HepG2 (cell line): ENCODE results near the gene CLDN15. TPM values are rescaled to one million over a fixed set of nuclear protein-coding genes. Genes with fewer than 3 reads are reported as not detected.

ENCODE experiments used
- ATF4 ChIP-seq, 2 experiments: fragments of 450-650 bp in 1 of 2; sonication (generic) in 1 of 2; formaldehyde crosslinking; IDR thresholded peaks; 2 replicates each; pipeline versions ENCODE4 v1.5.0 to v1.8.0; 2020 to 2022; ENCODE audit warnings: mild to moderate bottlenecking in 1 of 2, missing genetic modification reagents in 1 of 2
- CEBPG ChIP-seq: IDR thresholded peaks from 2 replicates; pipeline ENCODE4 v1.6.1; 2016
- CERS6 ChIP-seq: sonication (generic); formaldehyde crosslinking; IDR thresholded peaks from 2 replicates; pipeline ENCODE4 v1.5.0; 2020; ENCODE audit warnings: missing genetic modification reagents
- CHCHD3 ChIP-seq: sonication (generic); formaldehyde crosslinking; IDR thresholded peaks from 2 replicates; pipeline ENCODE4 v1.8.0; 2022; ENCODE audit warnings: mild to moderate bottlenecking, missing genetic modification reagents, moderate library complexity
- DZIP1 ChIP-seq: sonication (generic); formaldehyde crosslinking; IDR thresholded peaks from 2 replicates; pipeline ENCODE4 v1.5.0; 2020; ENCODE audit warnings: mild to moderate bottlenecking, missing genetic modification reagents
- MTA1 ChIP-seq: sonication (generic); formaldehyde crosslinking; IDR thresholded peaks from 2 replicates; pipeline ENCODE4 v1.4.0; 2020; ENCODE audit warnings: missing genetic modification reagents, mild to moderate bottlenecking, borderline replicate concordance
- TP53 ChIP-seq: sonication (generic); formaldehyde crosslinking; conservative IDR thresholded peaks from 2 replicates; pipeline ENCODE4 v1.4.0; 2020; ENCODE audit warnings: missing genetic modification reagents
- ZBED4 ChIP-seq: sonication (generic); formaldehyde crosslinking; IDR thresholded peaks from 2 replicates; pipeline ENCODE4 v1.4.0; 2020; ENCODE audit warnings: missing genetic modification reagents, borderline replicate concordance
- ZBTB46 ChIP-seq: sonication (generic); formaldehyde crosslinking; IDR thresholded peaks from 2 replicates; pipeline ENCODE4 v1.4.0; 2020; ENCODE audit warnings: mild to moderate bottlenecking, missing genetic modification reagents, borderline replicate concordance
- ZNF121 ChIP-seq: sonication (generic); formaldehyde crosslinking; IDR thresholded peaks from 2 replicates; pipeline ENCODE4 v1.5.0; 2020; ENCODE audit warnings: mild to moderate bottlenecking, missing genetic modification reagents
- ZNF24 ChIP-seq: fragments of 450-650 bp; IDR thresholded peaks from 2 replicates; pipeline ENCODE4 v1.6.1; 2017; ENCODE audit warnings: antibody characterized with exemption, mild to moderate bottlenecking
- ZNF263 ChIP-seq: sonication (generic); formaldehyde crosslinking; IDR thresholded peaks from 2 replicates; pipeline ENCODE4 v1.4.0; 2020; ENCODE audit warnings: missing genetic modification reagents
- ZNF570 ChIP-seq: sonication (generic); formaldehyde crosslinking; IDR thresholded peaks from 2 replicates; pipeline ENCODE4 v1.4.0; 2020; ENCODE audit warnings: mild to moderate bottlenecking, missing genetic modification reagents, borderline replicate concordance
- ZNF703 ChIP-seq: sonication (generic); formaldehyde crosslinking; IDR thresholded peaks from 2 replicates; pipeline ENCODE4 v1.5.1; 2020; ENCODE audit warnings: missing genetic modification reagents, mild to moderate bottlenecking, moderate library complexity, borderline replicate concordance
- ZNF704 ChIP-seq: sonication (generic); formaldehyde crosslinking; IDR thresholded peaks from 2 replicates; pipeline ENCODE4 v1.8.1; 2023; ENCODE audit warnings: mild to moderate bottlenecking, inconsistent platforms, moderate library complexity, missing genetic modification reagents, borderline replicate concordance
- polyA plus RNA-seq, 8 experiments: library from polyadenylated mRNA; depleted of rRNA in 3 of 8; stranded (reverse) in 7 of 8; unstranded in 1 of 8; fragments of >200 nt; fragmentation: Illumina TruSeq in 4 of 8; extraction: Trizol in 4 of 8; gene quantifications; 2 replicates each; pipeline versions ENCODE4 v1.2.1 to v1.2.3, GENCODE V29; 2011 to 2016; ENCODE audit warnings: low read depth in 4 of 8, missing spikeins in 1 of 8, mixed read lengths in 1 of 8; ENCODE audit not compliant: insufficient read depth in 1 of 8
- total RNA-seq, 5 experiments: library from RNA; depleted of rRNA; stranded (reverse); fragments of >200 nt; fragmentation: Illumina TruSeq; extraction: Trizol; gene quantifications; 2 replicates each; pipeline ENCODE4 v1.2.3, GENCODE V29; 2016; ENCODE audit warnings: low read depth in 1 of 5

Gene CLDN15
- total and polyA plus RNA-seq, 2 of the 13 experiments (the other 11 are each of a cell fraction or from before 2014, with no cell fraction given): 7.1 to 17.8 TPM

GRCh38 chr7:101251871-101252659 lies 14.5 kb upstream of the CLDN15 start (continued):
- TF ChIP-seq CERS6 (CRISPR knock-in tag): no peak
- no peak for TF ChIP-seq ZBTB46 (CRISPR knock-in tag)
- TF ChIP-seq ATF4 (CRISPR knock-in tag; IDR thresholded peaks at IDR 0.05): peak in 1 of 2 experiments; percentile 47; a peak in 1 of 4 replicates
- TF ChIP-seq DZIP1: no peak
- peak; percentile 37; the same call in 1 of the 2 replicates for TF ChIP-seq ZNF703
- TF ChIP-seq MTA1 (CRISPR knock-in tag): no peak; the same call in 1 of the 2 replicates
- TF ChIP-seq ZNF263: peak; percentile 95
- no peak for TF ChIP-seq ZNF570
- TF ChIP-seq ZNF704 (CRISPR knock-in tag): no peak
- TF ChIP-seq TP53 (CRISPR knock-in tag): no peak
- TF ChIP-seq ZNF24: no peak
- no peak; the same call in 1 of the 2 replicates for TF ChIP-seq CEBPG (CRISPR knock-in tag)
- TF ChIP-seq CHCHD3 (CRISPR knock-in tag): no peak
- TF ChIP-seq ZBED4 (CRISPR knock-in tag): no peak; the same call in 1 of the 2 replicates
- TF ChIP-seq ZNF121 (CRISPR knock-in tag): no peak
